Body of pancreas (tissue), 4 donors: ENCODE data around the gene GALR2. TPM values are rescaled to one million over a fixed set of nuclear protein-coding genes. Genes with fewer than 3 reads are reported as not detected.

ENCODE experiments used
- ATAC-seq: fragments of 150-250 bp; one replicate; pipeline ENCODE4 v1.9.1; 2016
- DNase-seq, 4 donors: peaks; one replicate each; pipeline ENCODE4 v3.0.0-alpha.2; 2019
- H3K27ac ChIP-seq, 4 donors: fragments of 200-600 bp; sonication (generic); 1 replicate in 3 of 4; 2 replicates in 1 of 4; pipeline versions ENCODE4 v1.5.1 to v1.6.1; 2016 to 2019; ENCODE audit warnings: mild to moderate bottlenecking in 1 of 4, mixed read lengths in 1 of 4, moderate library complexity in 1 of 4
- H3K27me3 ChIP-seq, 2 donors: fragments of 200-600 bp; sonication (generic); one replicate each; pipeline ENCODE4 v1.6.0; 2016; ENCODE audit warnings: mild to moderate bottlenecking in 1 of 2
- H3K36me3 ChIP-seq, 2 donors: fragments of 200-600 bp; sonication (generic); replicated peaks in 1 of 2; 2 replicates each; pipeline ENCODE4 v1.5.1; 2016; ENCODE audit warnings: low read depth in 2 of 2; ENCODE audit not compliant: insufficient read depth in 1 of 2
- H3K4me1 ChIP-seq: fragments of 200-600 bp; sonication (generic); one replicate; pipeline ENCODE4 v1.6.0; 2016
- H3K4me3 ChIP-seq, 2 donors: fragments of 200-600 bp; sonication (generic); 1 replicate in 1 of 2; 2 replicates in 1 of 2; pipeline ENCODE4 v1.5.1; 2016 to 2019
- H3K9me3 ChIP-seq, 3 donors: fragments of 200-600 bp; sonication (generic); 1 replicate in 2 of 3; 2 replicates in 1 of 3; pipeline ENCODE4 v1.5.1; 2016
- CTCF ChIP-seq, 7 experiments: fragments of 450-650 bp in 4 of 7; fragments of 200-600 bp in 3 of 7; sonication (generic) in 3 of 7; IDR thresholded peaks; one replicate each; pipeline ENCODE4 v1.5.1; 2016 to 2019; ENCODE audit warnings: antibody characterized with exemption in 7 of 7
- POLR2A ChIP-seq, 3 donors: fragments of 450-650 bp; IDR thresholded peaks; one replicate each; pipeline ENCODE4 v1.6.1; 2016; ENCODE audit warnings: antibody characterized with exemption in 3 of 3, mild to moderate bottlenecking in 2 of 3
- WGBS, 2 donors: methylation state at CpG; one replicate each; pipeline ENCODE4 v1.1.5; 2017; 5-methylcytosine and 5-hydroxymethylcytosine counted together
- intact Hi-C: fragments of 100-400 bp; cut with DNase I; formaldehyde crosslinking; loops from one replicate; pipeline ENCODE4 v1.15.1; 2023
- total RNA-seq, 2 donors: library from RNA; depleted of rRNA; stranded (reverse); fragments of >200 nt; gene quantifications; one replicate each; pipeline ENCODE4 v1.1.0, GENCODE V29; 2016

GALR2 gene
- total RNA-seq, 2 donors from 2014 or later, result 0.52 TPM; not detected in 1

- Histone ChIP-seq H3K4me3 (no peak overlapping the region), H3K4me1 (no peaks in the 10 kb centered on the region), H3K27ac (no peak overlapping the region), H3K36me3 (peaks cover 13 to 60% of the 10 kb centered on the region in 2 donors), H3K9me3 (no peaks in the 10 kb centered on the region), H3K27me3 (no peaks in the 10 kb centered on the region)
- intact Hi-C loops, result no loop called here
- WGBS, 2 donors, result 90 to 94% methylated on average over 9 of the region's 9 CpGs
- no peak for ATAC-seq
- no peak for DNase-seq
- TF ChIP-seq POLR2A (IDR thresholded peaks at IDR 0.05) (no peak), CTCF (IDR thresholded peaks at IDR 0.05) (no peak)
These were observed 11.8 kb downstream of the GALR2 start for GRCh38 chr17:76086384-76086783.

GRCh38 chr17:76087531-76087930, 12.9 kb downstream of the GALR2 start:
- H3K36me3 ChIP-seq, result peaks cover 13 to 60% of the 10 kb centered on the region in 2 donors
- DNase-seq, result no peak
- no peaks in the 10 kb centered on the region for H3K4me1 ChIP-seq
- H3K27me3 ChIP-seq, result no peaks in the 10 kb centered on the region
- H3K4me3 ChIP-seq, result no peak overlapping the region
- no peaks in the 10 kb centered on the region for H3K9me3 ChIP-seq
- no peak overlapping the region for H3K27ac ChIP-seq
- no peak for ATAC-seq
- intact Hi-C loops, result no loop called here
- no peak for TF ChIP-seq POLR2A (IDR thresholded peaks at IDR 0.05)
- no peak for TF ChIP-seq CTCF (IDR thresholded peaks at IDR 0.05)
- 95% methylated on average over 11 of the region's 11 CpGs; no CpG with 5 or more reads in 1 of the 2 donors for WGBS, 2 donors

- H3K4me1 ChIP-seq, result no peaks in the 10 kb centered on the region
- H3K9me3 ChIP-seq, result no peaks in the 10 kb centered on the region
- TF ChIP-seq CTCF (IDR thresholded peaks at IDR 0.05) (no peak), POLR2A (IDR thresholded peaks at IDR 0.05) (no peak)
- DNase-seq, result no peak
- H3K4me3 ChIP-seq, result no peak overlapping the region
- intact Hi-C loops, result no loop called here
- H3K27ac ChIP-seq, result no peak overlapping the region
- H3K36me3 ChIP-seq, result peaks cover 13 to 60% of the 10 kb centered on the region in 2 donors
- ATAC-seq, result no peak
- H3K27me3 ChIP-seq, result no peaks in the 10 kb centered on the region
- 88 to 94% methylated on average over 13 to 21 of the region's 25 CpGs for WGBS, 2 donors
These were observed 13.7 kb downstream of the GALR2 start for GRCh38 chr17:76088041-76088867.

GRCh38 chr17:76088868-76089576, 14.4 kb downstream of the GALR2 start:
- Histone ChIP-seq H3K9me3 (no peaks in the 10 kb centered on the region), H3K27me3 (no peaks in the 10 kb centered on the region), H3K4me3 (no peak overlapping the region), H3K27ac (no peak overlapping the region), H3K36me3 (peaks cover 13 to 62% of the 10 kb centered on the region in 2 donors), H3K4me1 (no peaks in the 10 kb centered on the region)
- 91 to 96% methylated on average over 15 to 25 of the region's 25 CpGs for WGBS, 2 donors
- TF ChIP-seq POLR2A (IDR thresholded peaks at IDR 0.05), result no peak
- TF ChIP-seq CTCF (IDR thresholded peaks at IDR 0.05), result no peak
- intact Hi-C loops, result no loop called here
- ATAC-seq, result no peak
- no peak for DNase-seq
